PC-9 (cell line): Measurements from ENCODE around the gene SHH. TPM values are rescaled to one million over a fixed set of nuclear protein-coding genes. Genes with fewer than 3 reads are reported as not detected.

Source experiments
- BruUV-seq: library from RNA; stranded (reverse); fragments of 400-500 nt; replicated peaks from 2 replicates; lab custom pipeline; 2021; lab: Mats Ljungman, UMichigan
- CTCF ChIA-PET: fragments of 300-600 bp; sonication (Branson Sonifier 250); formaldehyde crosslinking; loops from one replicate; lab custom pipeline; 2022; ENCODE audit warnings: antibody characterized with exemption; lab: Charles Lee
- POLR2A ChIA-PET: fragments of 300-600 bp; sonication (Branson Sonifier 250); formaldehyde crosslinking; loops from one replicate; lab custom pipeline; 2022; ENCODE audit warnings: antibody characterized with exemption; ENCODE audit not compliant: unreplicated experiment; lab: Charles Lee
- DNase-seq, 2 experiments: peaks; one replicate each; pipeline versions ENCODE4 v3.0.0 to v3.0.0-alpha.2; 2015 to 2022; ENCODE audit warnings: mixed read lengths in 1 of 2
- H2AFZ ChIP-seq: fragments of 200-600 bp; sonication (generic); 2 replicates; pipeline ENCODE4 v1.8.1; 2017; ENCODE audit warnings: antibody characterized with exemption
- H3F3A ChIP-seq: fragments of 200-600 bp; sonication (generic); 2 replicates; pipeline ENCODE4 v1.8.1; 2017; ENCODE audit warnings: antibody characterized with exemption, mild to moderate bottlenecking, low read depth; ENCODE audit not compliant: insufficient read depth
- H3K27ac ChIP-seq: fragments of 200-600 bp; sonication (generic); 2 replicates; pipeline ENCODE4 v1.6.1; 2016; ENCODE audit warnings: mixed run types
- H3K27me3 ChIP-seq: fragments of 200-600 bp; sonication (generic); 2 replicates; pipeline ENCODE4 v1.6.1; 2016; ENCODE audit warnings: low read depth, mixed run types; ENCODE audit not compliant: insufficient read depth
- H3K36me3 ChIP-seq: fragments of 200-600 bp; sonication (generic); 2 replicates; pipeline ENCODE4 v1.6.1; 2016; ENCODE audit warnings: low read depth, mixed run types
- H3K4me1 ChIP-seq: fragments of 200-600 bp; sonication (generic); replicated peaks from 2 replicates; pipeline ENCODE4 v1.6.1; 2016; ENCODE audit warnings: mixed run types; ENCODE audit not compliant: insufficient read depth
- H3K4me2 ChIP-seq: fragments of 200-600 bp; sonication (generic); 2 replicates; pipeline ENCODE4 v1.6.1; 2017; ENCODE audit warnings: mixed run types
- H3K4me3 ChIP-seq: fragments of 200-600 bp; sonication (generic); 2 replicates; pipeline ENCODE4 v1.6.1; 2016; ENCODE audit warnings: mixed run types
- H3K79me2 ChIP-seq: fragments of 200-600 bp; sonication (generic); 2 replicates; pipeline ENCODE4 v1.6.1; 2017; ENCODE audit warnings: low read depth, mixed run types
- H3K9me2 ChIP-seq: fragments of 200-600 bp; sonication (generic); 2 replicates; pipeline ENCODE4 v1.8.1; 2017; ENCODE audit warnings: mild to moderate bottlenecking; ENCODE audit not compliant: insufficient read depth
- H3K9me3 ChIP-seq: fragments of 200-600 bp; sonication (generic); 2 replicates; pipeline ENCODE4 v1.8.1; 2016; ENCODE audit warnings: low read depth; ENCODE audit not compliant: insufficient read depth
- H4K20me1 ChIP-seq: fragments of 200-600 bp; sonication (generic); 2 replicates; pipeline ENCODE4 v1.8.1; 2017; ENCODE audit not compliant: insufficient read depth
- CTCF ChIP-seq: fragments of 200-600 bp; sonication (generic); conservative IDR thresholded peaks from 2 replicates; pipeline ENCODE4 v1.6.1; 2017; ENCODE audit warnings: mixed run types, antibody characterized with exemption, mild to moderate bottlenecking, moderate library complexity
- EZH2 ChIP-seq: fragments of 200-600 bp; sonication (generic); IDR thresholded peaks from 2 replicates; pipeline ENCODE4 v1.8.0; 2017; ENCODE audit warnings: antibody characterized with exemption, low read depth
- intact Hi-C: fragments of 100-400 bp; cut with micrococcal nuclease; formaldehyde crosslinking; loops from one replicate; pipeline ENCODE4 v1.10.0; 2022; ENCODE audit not compliant: unreplicated experiment
- total RNA-seq: library from RNA; stranded (reverse); gene quantifications from 2 replicates; pipeline ENCODE4 v1.2.3, GENCODE V29; 2021

Gene SHH
- total RNA-seq, 1 experiment from 2014 or later: not detected

- ChIA-PET POLR2A (no interaction called here), CTCF (no interaction called here)
- no peak overlapping the region for H3K27ac ChIP-seq
- peaks cover 25% of the 10 kb centered on the region for H4K20me1 ChIP-seq
- no peaks in the 10 kb centered on the region for H3K4me1 ChIP-seq
- no peak for DNase-seq
- no peak overlapping the region for H3K4me3 ChIP-seq
- no peaks in the 10 kb centered on the region for H3K27me3 ChIP-seq
- H3K4me2 ChIP-seq: no peak overlapping the region
- H3K36me3 ChIP-seq: peaks cover 12% of the 10 kb centered on the region; the same call in 1 of the 2 replicates
- TF ChIP-seq CTCF: no peak
- TF ChIP-seq EZH2: no peak
- no peak overlapping the region for H2AFZ ChIP-seq
- H3K9me3 ChIP-seq: no peaks in the 10 kb centered on the region
- BruUV-seq: no TSS peak
- H3K79me2 ChIP-seq: no peaks in the 10 kb centered on the region
- H3K9me2 ChIP-seq: no peaks in the 10 kb centered on the region
- intact Hi-C loops: no loop called here
- no peaks in the 10 kb centered on the region; the same call in 1 of the 2 replicates for H3F3A ChIP-seq
These were observed 37.3 kb downstream of the SHH start for GRCh38 chr7:155774947-155775346.

- no peaks in the 10 kb centered on the region; the same call in 1 of the 2 replicates for H3F3A ChIP-seq
- peaks cover 39% of the 10 kb centered on the region for H4K20me1 ChIP-seq
- H3K4me1 ChIP-seq: no peaks in the 10 kb centered on the region
- peaks cover 19% of the 10 kb centered on the region for H3K36me3 ChIP-seq
- intact Hi-C loops: no loop called here
- BruUV-seq: no TSS peak
- H2AFZ ChIP-seq: no peak overlapping the region
- ChIA-PET CTCF (interaction anchor here (0.7 kb wide), 1 partner anchor 187 kb away, joined by 16 read pairs; no protein-coding TSS in a partner anchor), POLR2A (no interaction called here)
- H3K9me3 ChIP-seq: no peaks in the 10 kb centered on the region
- no peaks in the 10 kb centered on the region for H3K79me2 ChIP-seq
- no peak overlapping the region for H3K27ac ChIP-seq
- no peak for DNase-seq
- no peak overlapping the region for H3K4me3 ChIP-seq
- H3K9me2 ChIP-seq: no peaks in the 10 kb centered on the region
- no peak overlapping the region for H3K4me2 ChIP-seq
- TF ChIP-seq CTCF: no peak
- TF ChIP-seq EZH2: no peak
- no peaks in the 10 kb centered on the region for H3K27me3 ChIP-seq
These were observed 38.7 kb downstream of the SHH start for GRCh38 chr7:155773531-155773930.

GRCh38 chr7:155770241-155770640 is 42.0 kb downstream of the SHH start:
- Histone ChIP-seq H3F3A (no peaks in the 10 kb centered on the region; the same call in 1 of the 2 replicates), H3K4me2 (no peak overlapping the region), H3K79me2 (no peaks in the 10 kb centered on the region), H3K9me2 (no peaks in the 10 kb centered on the region), H3K4me3 (no peak overlapping the region), H3K27ac (no peak overlapping the region), H3K4me1 (no peaks in the 10 kb centered on the region), H4K20me1 (peaks cover 63% of the 10 kb centered on the region), H3K27me3 (no peaks in the 10 kb centered on the region), H3K36me3 (peaks cover 15% of the 10 kb centered on the region; the same call in 1 of the 2 replicates), H3K9me3 (no peaks in the 10 kb centered on the region), H2AFZ (no peak overlapping the region)
- no TSS peak for BruUV-seq
- TF ChIP-seq CTCF (no peak), EZH2 (no peak)
- no peak for DNase-seq
- intact Hi-C loops: no loop called here
- ChIA-PET CTCF (no interaction called here), POLR2A (interaction anchor here (0.7 kb wide), 1 partner anchor 849 kb away, joined by 4 read pairs; no protein-coding TSS in a partner anchor)
